ENCODE results near the gene ANKRD11. TPM values are rescaled to one million over a fixed set of nuclear protein-coding genes. Genes with fewer than 3 reads are reported as not detected.
A peak's percentile ranks its signal among the peaks of the same experiment; 100 is the strongest.

The ANKRD11 gene
- total RNA-seq, 1 donor from 2014 or later: 178 TPM

GRCh38 chr16:89326721-89327120, 163.6 kb downstream of the ANKRD11 start:
- Mint-ChIP-seq H3K4me1 (ENCODE audit: low read depth) (peaks cover 50% of the 10 kb centered on the region), H3K27me3 (no peaks in the 10 kb centered on the region), H3K4me3 (ENCODE audit: low read depth) (no peak overlapping the region), H3K27ac (peak overlapping the region; percentile 94), H3K36me3 (ENCODE audit: insufficient read depth) (peaks cover 3% of the 10 kb centered on the region), H3K9me3 (ENCODE audit: low read depth) (no peaks in the 10 kb centered on the region)
- no peak for DNase-seq (ENCODE audit: low spot score, unreplicated experiment)
- TF ChIP-seq CTCF (IDR thresholded peaks at IDR 0.05; ENCODE audit: unreplicated experiment): no peak

DNA sequence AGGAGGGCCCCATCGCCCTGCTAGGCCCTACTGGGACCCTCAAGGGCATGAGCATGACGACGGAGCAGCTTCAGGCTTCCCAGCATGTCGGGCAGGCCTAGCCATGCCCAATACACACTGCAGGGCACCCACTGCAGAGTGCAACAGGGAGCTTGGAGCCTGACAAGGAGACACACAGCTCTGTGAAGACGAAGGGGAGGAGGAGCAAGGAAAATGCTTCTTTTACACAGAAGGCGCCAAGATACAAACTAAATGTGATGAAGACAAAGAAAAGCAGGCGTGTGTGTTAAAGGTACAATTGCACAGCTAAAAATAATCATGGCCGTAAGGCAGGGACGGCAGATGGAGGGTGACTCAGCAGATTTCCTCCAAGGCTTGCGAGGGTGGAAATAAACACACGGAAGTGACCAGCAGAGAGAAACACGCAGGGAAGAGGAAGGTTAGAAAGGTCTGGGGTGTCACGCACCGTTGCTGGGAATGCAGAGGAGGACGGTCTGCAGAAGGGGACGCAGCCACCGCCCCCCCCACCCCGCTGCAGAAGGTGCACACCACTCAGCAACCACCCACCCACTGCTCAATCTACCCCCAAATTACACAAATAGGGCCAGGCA, 164.4 kb downstream of the ANKRD11 start:
- no peak for DNase-seq (ENCODE audit: low spot score, unreplicated experiment)
- Mint-ChIP-seq H3K9me3 (ENCODE audit: low read depth) (no peaks in the 10 kb centered on the region), H3K36me3 (ENCODE audit: insufficient read depth) (peaks cover 3% of the 10 kb centered on the region), H3K27me3 (no peaks in the 10 kb centered on the region), H3K4me3 (ENCODE audit: low read depth) (no peak overlapping the region), H3K27ac (peak overlapping the region; percentile 94), H3K4me1 (ENCODE audit: low read depth) (peaks cover 55% of the 10 kb centered on the region)
- TF ChIP-seq CTCF (IDR thresholded peaks at IDR 0.05; ENCODE audit: unreplicated experiment): no peak

DNA sequence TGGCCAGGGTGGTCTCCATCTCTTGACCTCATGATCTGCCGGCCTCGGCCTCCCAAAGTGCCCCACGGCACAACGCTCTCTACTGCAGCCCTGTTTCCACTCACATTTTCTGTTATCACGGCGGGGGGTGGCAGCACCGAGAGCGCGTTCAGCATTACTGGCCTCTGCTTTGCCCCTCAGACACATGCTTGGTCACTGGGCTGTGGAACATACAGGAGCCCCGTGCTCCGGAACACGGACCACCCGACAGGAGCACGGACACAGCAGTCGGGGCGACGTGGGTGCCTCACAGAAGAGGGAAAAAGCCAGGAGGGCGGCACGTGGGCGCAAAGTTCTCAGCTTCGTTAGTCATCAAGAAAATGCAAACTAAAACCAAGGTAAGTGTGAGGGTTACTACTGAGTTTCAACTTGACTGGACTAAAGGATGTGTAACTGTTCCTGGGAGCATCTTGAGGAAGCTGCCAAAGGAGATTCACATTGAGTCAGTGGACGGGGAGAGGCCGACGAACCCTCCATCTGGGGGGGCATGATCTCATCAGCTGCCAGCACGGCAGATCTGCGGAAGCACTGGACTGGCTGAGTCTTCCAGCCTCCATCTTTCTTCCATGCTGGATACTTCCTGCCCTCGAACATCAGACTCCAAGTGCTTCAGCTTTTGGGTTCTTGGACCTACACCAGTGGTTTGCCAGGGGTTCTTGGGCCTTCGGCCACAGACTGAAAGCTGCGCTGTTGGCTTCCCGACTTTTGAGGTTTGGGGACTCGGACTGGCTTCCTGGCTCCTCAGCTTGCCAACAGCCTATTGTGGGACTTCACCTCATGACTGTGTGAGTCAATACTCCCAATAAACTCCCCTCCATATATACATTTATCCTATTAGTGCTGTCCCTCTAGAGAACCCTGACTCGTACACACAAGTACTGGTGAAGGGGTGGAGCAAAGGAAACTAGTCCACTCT, 166.0 kb downstream of the ANKRD11 start:
- peaks cover 62% of the 10 kb centered on the region for H3K4me1 Mint-ChIP-seq (ENCODE audit: low read depth)
- no peak overlapping the region for H3K4me3 Mint-ChIP-seq (ENCODE audit: low read depth)
- peaks cover 3% of the 10 kb centered on the region for H3K36me3 Mint-ChIP-seq (ENCODE audit: insufficient read depth)
- no peak for DNase-seq (ENCODE audit: low spot score, unreplicated experiment)
- peak overlapping the region; percentile 94 for H3K27ac Mint-ChIP-seq
- no peaks in the 10 kb centered on the region for H3K27me3 Mint-ChIP-seq
- H3K9me3 Mint-ChIP-seq (ENCODE audit: low read depth): no peaks in the 10 kb centered on the region
- TF ChIP-seq CTCF (IDR thresholded peaks at IDR 0.05; ENCODE audit: unreplicated experiment): no peak

DNA sequence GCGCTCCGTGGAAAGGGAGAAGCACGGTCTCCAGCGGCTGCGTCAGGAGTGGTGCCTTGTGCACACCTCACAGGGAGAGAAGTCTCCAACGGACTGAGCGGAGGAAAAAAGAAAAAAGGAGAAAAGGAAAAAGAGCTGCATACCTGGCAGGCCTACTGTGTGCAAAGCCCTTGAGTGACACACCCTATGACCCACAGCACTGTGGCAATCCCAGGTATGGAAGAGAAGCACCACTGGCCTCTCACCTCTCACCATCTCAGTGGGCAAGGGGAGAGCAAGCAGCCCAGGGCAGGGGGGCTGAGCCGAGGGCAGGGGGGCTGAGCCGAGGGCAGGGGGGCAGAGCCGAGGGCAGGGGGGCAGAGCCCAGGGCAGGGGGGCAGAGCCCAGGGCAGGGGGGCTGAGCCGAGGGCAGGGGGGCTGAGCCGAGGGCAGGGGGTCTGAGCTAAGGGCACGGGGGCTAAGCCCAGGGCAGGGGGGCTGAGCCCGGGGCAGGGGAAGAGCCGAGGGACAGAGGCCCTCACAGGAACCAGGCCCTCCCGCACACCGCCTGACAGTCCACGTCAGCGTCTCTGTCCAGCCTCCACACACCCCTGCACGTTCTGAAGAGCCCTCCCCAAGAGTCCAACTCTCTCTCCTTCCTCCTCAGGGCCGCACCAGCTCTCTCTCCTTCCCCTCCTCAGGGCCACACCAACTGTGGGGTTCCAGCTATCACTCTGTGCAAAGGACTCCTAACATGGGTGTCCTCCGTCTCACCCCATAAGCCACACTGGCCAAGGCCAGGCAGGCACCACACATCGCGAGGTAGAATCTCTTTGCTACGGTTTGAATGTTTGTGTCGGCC, 167.0 kb downstream of the ANKRD11 start:
- Mint-ChIP-seq H3K9me3 (ENCODE audit: low read depth) (no peaks in the 10 kb centered on the region), H3K4me3 (ENCODE audit: low read depth) (no peak overlapping the region), H3K4me1 (ENCODE audit: low read depth) (peaks cover 67% of the 10 kb centered on the region), H3K27me3 (no peaks in the 10 kb centered on the region), H3K27ac (peak overlapping the region; percentile 94), H3K36me3 (ENCODE audit: insufficient read depth) (peaks cover 1% of the 10 kb centered on the region)
- TF ChIP-seq CTCF (IDR thresholded peaks at IDR 0.05; ENCODE audit: unreplicated experiment): no peak
- DNase-seq (ENCODE audit: low spot score, unreplicated experiment): no peak

All from progenitor cell of endocrine pancreas (in vitro differentiated cells).